Activated CD4-positive, CD25-positive, alpha-beta regulatory T cell (primary cell): Measurements from ENCODE around the gene CRHR2.

Source experiments
- DNase-seq, 4 experiments: peaks; one replicate each; lab custom pipeline; 2025; lab: John Stamatoyannopoulos, UW

CRHR2 gene

GRCh38 chr7:30679664-30680063 lies 2.6 kb downstream of the CRHR2 start:
- DNase-seq, result no peak

- DNase-seq, result no peak
Observed at GRCh38 chr7:30678805-30679204, 3.5 kb downstream of the CRHR2 start.

- no peak for DNase-seq
Observed at GRCh38 chr7:30674876-30675275, 7.4 kb downstream of the CRHR2 start.

- no peak for DNase-seq
Observed at GRCh38 chr7:30674420-30674819, 7.8 kb downstream of the CRHR2 start.

GRCh38 chr7:30671793-30672465 lies 10.3 kb downstream of the CRHR2 start:
- no peak for DNase-seq

- DNase-seq, result no peak
Observed at GRCh38 chr7:30668102-30668501, 14.2 kb downstream of the CRHR2 start.

GRCh38 chr7:30667172-30667571 lies 15.1 kb downstream of the CRHR2 start:
- DNase-seq, result no peak

GRCh38 chr7:30665449-30665848 lies 16.8 kb downstream of the CRHR2 start:
- no peak for DNase-seq

GRCh38 chr7:30665043-30665442 lies 17.2 kb downstream of the CRHR2 start:
- DNase-seq, result no peak

- DNase-seq, result no peak
Observed at GRCh38 chr7:30664184-30664885, 17.9 kb downstream of the CRHR2 start.

GRCh38 chr7:30663414-30663813 lies 18.8 kb downstream of the CRHR2 start:
- DNase-seq, result no peak

GRCh38 chr7:30662431-30662939 lies 19.8 kb downstream of the CRHR2 start:
- DNase-seq, result no peak

- DNase-seq, result no peak
Observed at GRCh38 chr7:30661926-30662325, 20.3 kb downstream of the CRHR2 start.

GRCh38 chr7:30660331-30661255 lies 21.7 kb downstream of the CRHR2 start:
- DNase-seq, result no peak

- DNase-seq, result no peak
Observed at GRCh38 chr7:30659312-30659711, 22.9 kb downstream of the CRHR2 start.

GRCh38 chr7:30658479-30659074 lies 23.7 kb downstream of the CRHR2 start:
- DNase-seq, result no peak

GRCh38 chr7:30657131-30657530 lies 25.1 kb downstream of the CRHR2 start:
- DNase-seq, result no peak

- no peak for DNase-seq
Observed at GRCh38 chr7:30656006-30656957, 26.0 kb downstream of the CRHR2 start.

- DNase-seq, result no peak
Observed at GRCh38 chr7:30655096-30655970, 26.9 kb downstream of the CRHR2 start.
